Liver (tissue), 9 donors: ENCODE data around the gene ALDH2. TPM values are rescaled to one million over a fixed set of nuclear protein-coding genes. Genes with fewer than 3 reads are reported as not detected.
"Not testable (repeated sequence)": the region's sequence is repeated elsewhere in the genome, so short reads cannot be mapped to it uniquely, and the experiment has no call there.

ENCODE experiments used
- DNase-seq: peaks from one replicate; pipeline ENCODE4 v3.0.0-alpha.2; 2017; ENCODE audit warnings: low spot score
- H3K27ac ChIP-seq, 2 donors: one replicate each; pipeline ENCODE4 v1.7.0; 2013; ENCODE audit warnings: inconsistent platforms in 2 of 2, low read length in 2 of 2, control low read depth in 1 of 2, low read depth in 1 of 2, mild to moderate bottlenecking in 1 of 2
- H3K27me3 ChIP-seq, 4 donors: one replicate each; pipeline versions ENCODE4 v1.6.1 to v1.7.0; 2013; ENCODE audit warnings: low read length in 3 of 4, inconsistent platforms in 1 of 4, mild to moderate bottlenecking in 1 of 4, moderate library complexity in 1 of 4; ENCODE audit not compliant: control insufficient read depth in 4 of 4, insufficient read depth in 4 of 4
- H3K36me3 ChIP-seq, 4 donors: one replicate each; pipeline versions ENCODE4 v1.6.1 to v1.7.0; 2013; ENCODE audit warnings: low read length in 3 of 4, mild to moderate bottlenecking in 3 of 4, low read depth in 1 of 4, moderate library complexity in 1 of 4; ENCODE audit not compliant: control insufficient read depth in 4 of 4, insufficient read depth in 3 of 4
- H3K4me1 ChIP-seq, 4 donors: one replicate each; pipeline versions ENCODE4 v1.6.1 to v1.7.0; 2013; ENCODE audit warnings: low read length in 3 of 4, mild to moderate bottlenecking in 3 of 4, moderate library complexity in 1 of 4; ENCODE audit not compliant: control insufficient read depth in 4 of 4, insufficient read depth in 4 of 4
- H3K4me3 ChIP-seq, 3 donors: one replicate each; pipeline versions ENCODE4 v1.6.1 to v1.7.0; 2013; ENCODE audit warnings: low read length in 3 of 3, control low read depth in 1 of 3, low read depth in 1 of 3, mild to moderate bottlenecking in 1 of 3
- H3K9ac ChIP-seq, 2 donors: one replicate each; pipeline ENCODE4 v1.7.0; 2013; ENCODE audit warnings: low read length in 2 of 2, mild to moderate bottlenecking in 2 of 2, moderate library complexity in 2 of 2, control low read depth in 1 of 2, low read depth in 1 of 2
- H3K9me3 ChIP-seq, 4 donors: one replicate each; pipeline versions ENCODE4 v1.6.1 to v1.7.0; 2013; ENCODE audit warnings: low read length in 3 of 4; ENCODE audit not compliant: control insufficient read depth in 4 of 4
- EGR1 ChIP-seq, 2 donors: IDR thresholded peaks; 2 replicates each; pipeline ENCODE4 v1.6.1; 2016 to 2018; ENCODE audit warnings: antibody characterized with exemption in 2 of 2, low read depth in 2 of 2
- FOXA2 ChIP-seq: IDR thresholded peaks from 2 replicates; pipeline ENCODE4 v1.6.1; 2016; ENCODE audit warnings: antibody characterized with exemption
- GABPA ChIP-seq, 2 donors: IDR thresholded peaks in 1 of 2; conservative IDR thresholded peaks in 1 of 2; 2 replicates each; pipeline ENCODE4 v1.6.1; 2016; ENCODE audit warnings: antibody characterized with exemption in 2 of 2, mild to moderate bottlenecking in 1 of 2, moderate library complexity in 1 of 2
- HNF4A ChIP-seq, 2 donors: conservative IDR thresholded peaks; 2 replicates each; pipeline ENCODE4 v1.6.1; 2016; ENCODE audit warnings: antibody characterized with exemption in 2 of 2, mild to moderate bottlenecking in 2 of 2
- HNF4G ChIP-seq: IDR thresholded peaks from 2 replicates; pipeline ENCODE4 v1.6.1; 2016; ENCODE audit warnings: antibody characterized with exemption
- JUND ChIP-seq, 2 donors: IDR thresholded peaks; 2 replicates each; pipeline ENCODE4 v1.6.1; 2016; ENCODE audit warnings: antibody characterized with exemption in 2 of 2
- NR2F2 ChIP-seq: IDR thresholded peaks from 2 replicates; pipeline ENCODE4 v1.6.1; 2016; ENCODE audit warnings: antibody characterized with exemption
- RAD21 ChIP-seq, 2 donors: IDR thresholded peaks; 2 replicates each; pipeline ENCODE4 v1.6.1; 2016; ENCODE audit warnings: antibody characterized with exemption in 2 of 2, mild to moderate bottlenecking in 2 of 2
- RXRA ChIP-seq, 2 donors: IDR thresholded peaks; 2 replicates each; pipeline ENCODE4 v1.6.1; 2017 to 2018; ENCODE audit warnings: antibody characterized with exemption in 2 of 2, mild to moderate bottlenecking in 1 of 2
- SP1 ChIP-seq: IDR thresholded peaks from 2 replicates; pipeline ENCODE4 v1.6.1; 2018; ENCODE audit warnings: antibody characterized with exemption, mild to moderate bottlenecking
- TAF1 ChIP-seq: conservative IDR thresholded peaks from 2 replicates; pipeline ENCODE4 v1.6.1; 2016; ENCODE audit warnings: antibody characterized with exemption, mild to moderate bottlenecking
- YY1 ChIP-seq: IDR thresholded peaks from 2 replicates; pipeline ENCODE4 v1.6.1; 2016; ENCODE audit warnings: antibody characterized with exemption, mild to moderate bottlenecking
- WGBS: extraction: QIAGEN DNeasy Blood & Tissue Kit; methylation state at CpG from one replicate; pipeline ENCODE4 v1.1.7; 2013; 5-methylcytosine and 5-hydroxymethylcytosine counted together
- polyA plus RNA-seq, 2 donors: library from polyadenylated mRNA; stranded (reverse) in 1 of 2; unstranded in 1 of 2; fragments of 200-250 nt in 1 of 2; fragments of >200 nt in 1 of 2; fragmentation: Nextera tagmentation in 1 of 2; extraction: Ambion mirVana in 1 of 2; gene quantifications; one replicate each; pipeline versions ENCODE4 v1.2.1 to v1.2.3, GENCODE V29; 2013 to 2015
- total RNA-seq, 2 donors: library from RNA; depleted of rRNA; stranded (reverse); fragments of >200 nt; gene quantifications; one replicate each; pipeline ENCODE4 v1.2.3, GENCODE V29; 2014
- TF ChIP-seq, protein P1 (sequence below): IDR thresholded peaks from 2 replicates; pipeline ENCODE4 v1.6.1; 2016; ENCODE audit warnings: antibody characterized with exemption
- TF ChIP-seq, protein P2 (sequence below): IDR thresholded peaks from 2 replicates; pipeline ENCODE4 v1.6.1; 2016; ENCODE audit warnings: antibody characterized with exemption
- TF ChIP-seq, protein P3 (sequence below): IDR thresholded peaks from 2 replicates; pipeline ENCODE4 v1.6.1; 2016; ENCODE audit warnings: antibody characterized with exemption, mild to moderate bottlenecking
- TF ChIP-seq, protein P4 (sequence below): fragments of 150-350 bp; IDR thresholded peaks from 2 replicates; pipeline ENCODE4 v1.5.1; 2017; ENCODE audit warnings: improper control_type of control experiment, low read depth, low read length; ENCODE audit not compliant: missing input control
- TF ChIP-seq, protein P5 (sequence below): IDR thresholded peaks from 2 replicates; pipeline ENCODE4 v1.6.1; 2016; ENCODE audit warnings: antibody characterized with exemption
- donor health status: healthy.
- donor health status: healthy.
- donor health status: healthy.
- donor health status: healthy.
- donor health status: healthy.

The ALDH2 gene
- total and polyA plus RNA-seq, 4 donors = 93.1 to 849 (median 573) TPM

DNA sequence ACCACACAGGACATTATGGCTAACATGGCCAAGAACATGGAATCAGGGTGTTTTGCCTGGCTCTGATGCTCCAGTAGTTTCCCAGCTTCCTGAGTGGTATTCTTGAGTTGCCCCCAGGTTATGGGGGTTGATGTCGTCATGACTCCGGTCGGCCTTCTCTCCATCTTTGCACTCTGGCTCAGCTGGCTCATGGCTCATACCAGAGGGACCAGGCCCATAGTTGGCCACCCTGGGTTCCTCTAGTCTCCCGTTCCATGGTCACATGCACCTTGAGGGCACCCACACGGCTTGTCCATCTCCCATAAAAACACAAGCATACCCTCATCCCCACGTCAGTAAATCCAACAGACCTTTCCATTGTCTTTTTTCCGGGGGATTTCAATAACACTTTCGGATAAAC is 51.6 kb downstream of the ALDH2 start (continued):
- TF ChIP-seq, protein P1, sequence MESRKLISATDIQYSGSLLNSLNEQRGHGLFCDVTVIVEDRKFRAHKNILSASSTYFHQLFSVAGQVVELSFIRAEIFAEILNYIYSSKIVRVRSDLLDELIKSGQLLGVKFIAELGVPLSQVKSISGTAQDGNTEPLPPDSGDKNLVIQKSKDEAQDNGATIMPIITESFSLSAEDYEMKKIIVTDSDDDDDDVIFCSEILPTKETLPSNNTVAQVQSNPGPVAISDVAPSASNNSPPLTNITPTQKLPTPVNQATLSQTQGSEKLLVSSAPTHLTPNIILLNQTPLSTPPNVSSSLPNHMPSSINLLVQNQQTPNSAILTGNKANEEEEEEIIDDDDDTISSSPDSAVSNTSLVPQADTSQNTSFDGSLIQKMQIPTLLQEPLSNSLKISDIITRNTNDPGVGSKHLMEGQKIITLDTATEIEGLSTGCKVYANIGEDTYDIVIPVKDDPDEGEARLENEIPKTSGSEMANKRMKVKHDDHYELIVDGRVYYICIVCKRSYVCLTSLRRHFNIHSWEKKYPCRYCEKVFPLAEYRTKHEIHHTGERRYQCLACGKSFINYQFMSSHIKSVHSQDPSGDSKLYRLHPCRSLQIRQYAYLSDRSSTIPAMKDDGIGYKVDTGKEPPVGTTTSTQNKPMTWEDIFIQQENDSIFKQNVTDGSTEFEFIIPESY = no peak
- TF ChIP-seq JUND (IDR thresholded peaks at IDR 0.05) (no peak), YY1 (no peak), EGR1 (IDR thresholded peaks at IDR 0.05; ENCODE audit: low read depth in 2 of 2) (no peak), HNF4A (conservative IDR thresholded peaks at IDR 0.05) (no peak)
- TF ChIP-seq, protein P2, sequence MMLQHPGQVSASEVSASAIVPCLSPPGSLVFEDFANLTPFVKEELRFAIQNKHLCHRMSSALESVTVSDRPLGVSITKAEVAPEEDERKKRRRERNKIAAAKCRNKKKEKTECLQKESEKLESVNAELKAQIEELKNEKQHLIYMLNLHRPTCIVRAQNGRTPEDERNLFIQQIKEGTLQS = no peak

DNA sequence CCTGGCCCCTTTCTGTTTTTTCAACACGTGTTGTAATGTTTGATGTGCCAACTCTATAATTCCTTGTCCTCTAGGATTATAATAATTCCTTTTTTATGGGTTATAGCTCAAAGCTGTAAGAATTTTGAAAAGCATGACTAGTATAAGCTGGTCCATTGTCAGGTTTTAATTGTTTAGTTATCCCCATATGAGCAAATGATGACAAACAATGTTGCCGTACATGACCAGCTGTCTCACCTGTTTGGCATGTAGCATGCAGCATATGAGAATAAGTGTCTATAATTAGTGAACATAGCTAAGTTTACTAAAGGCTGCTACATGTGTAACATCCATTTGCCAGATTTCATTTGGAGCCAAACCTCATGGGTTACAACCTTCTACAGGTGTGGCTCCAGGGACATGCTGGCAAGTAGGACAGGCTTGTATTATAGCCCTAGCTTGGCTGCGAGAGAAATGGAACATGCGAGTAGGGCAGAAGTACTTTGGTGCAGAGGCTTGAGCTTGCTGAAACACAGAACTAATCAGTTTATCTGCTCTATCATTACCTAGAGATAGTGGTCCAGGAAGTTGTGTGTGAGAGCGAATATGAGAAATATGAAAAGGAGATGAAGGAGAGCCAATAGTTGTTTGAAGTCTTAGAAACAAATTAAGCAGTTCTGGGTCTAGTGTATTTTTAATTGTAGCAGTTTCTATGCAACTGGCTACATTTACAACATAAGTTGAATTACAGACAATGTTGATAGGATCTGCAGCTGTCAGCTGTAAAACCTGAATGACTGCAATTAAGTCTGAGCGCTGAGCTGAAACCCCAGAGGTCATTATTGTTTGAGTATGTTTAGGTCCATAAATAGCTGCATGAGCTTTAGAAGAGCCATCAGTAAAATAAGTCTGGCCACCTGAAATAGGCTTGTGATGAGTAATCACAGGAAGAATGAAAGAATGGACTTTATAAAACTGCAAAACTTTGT is 52.7 kb downstream of the ALDH2 start:
- H3K27me3 ChIP-seq = no peaks in the 10 kb centered on the region
- no peak overlapping the region for H3K27ac ChIP-seq
- no peak overlapping the region for H3K4me3 ChIP-seq

DNA sequence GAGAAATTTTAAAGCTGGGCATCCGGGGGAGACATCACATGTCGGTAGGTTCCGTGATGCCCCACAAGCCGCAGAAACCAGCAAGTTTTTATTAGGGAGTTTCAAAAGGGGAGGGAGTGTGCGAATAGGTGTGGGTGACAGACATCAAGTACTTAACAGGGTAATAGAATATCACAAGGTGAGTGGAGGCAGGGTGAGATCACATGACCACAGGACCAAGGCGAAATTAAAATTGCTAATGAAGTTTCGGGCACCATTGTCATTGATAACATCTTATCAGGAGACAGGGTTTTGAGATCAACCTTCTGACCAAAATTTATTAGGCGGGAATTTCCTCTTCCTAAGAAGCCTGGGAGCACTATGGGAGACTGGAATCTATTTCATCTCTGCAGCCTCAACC is 54.1 kb downstream of the ALDH2 start:
- not testable (repeated sequence) for H3K36me3 ChIP-seq, H3K4me3 ChIP-seq, H3K27ac ChIP-seq, H3K9me3 ChIP-seq, H3K4me1 ChIP-seq, H3K9ac ChIP-seq, H3K27me3 ChIP-seq, DNase-seq
- WGBS = 91% methylated on average over 8 of the region's 8 CpGs

More for the DNA sequence above, 52.7 kb downstream of the ALDH2 start:
- Histone ChIP-seq H3K9me3 (no peaks in the 10 kb centered on the region), H3K4me1 (no peaks in the 10 kb centered on the region), H3K36me3 (no peaks in the 10 kb centered on the region), H3K9ac (no peak overlapping the region)
- WGBS = 83% methylated on average over 6 of the region's 6 CpGs
- DNase-seq = no peak
- TF ChIP-seq FOXA2 (no peak), NR2F2 (no peak), JUND (IDR thresholded peaks at IDR 0.05) (no peak), YY1 (no peak), RAD21 (IDR thresholded peaks at IDR 0.05) (no peak), HNF4G (no peak), HNF4A (conservative IDR thresholded peaks at IDR 0.05) (no peak), GABPA (IDR thresholded peaks at IDR 0.05 in 1 of 2, conservative IDR thresholded peaks at IDR 0.05 in 1 of 2) (no peak), SP1 (no peak), RXRA (IDR thresholded peaks at IDR 0.05) (no peak), EGR1 (IDR thresholded peaks at IDR 0.05; ENCODE audit: low read depth in 2 of 2) (no peak), TAF1 (no peak)
- TF ChIP-seq, protein P3, sequence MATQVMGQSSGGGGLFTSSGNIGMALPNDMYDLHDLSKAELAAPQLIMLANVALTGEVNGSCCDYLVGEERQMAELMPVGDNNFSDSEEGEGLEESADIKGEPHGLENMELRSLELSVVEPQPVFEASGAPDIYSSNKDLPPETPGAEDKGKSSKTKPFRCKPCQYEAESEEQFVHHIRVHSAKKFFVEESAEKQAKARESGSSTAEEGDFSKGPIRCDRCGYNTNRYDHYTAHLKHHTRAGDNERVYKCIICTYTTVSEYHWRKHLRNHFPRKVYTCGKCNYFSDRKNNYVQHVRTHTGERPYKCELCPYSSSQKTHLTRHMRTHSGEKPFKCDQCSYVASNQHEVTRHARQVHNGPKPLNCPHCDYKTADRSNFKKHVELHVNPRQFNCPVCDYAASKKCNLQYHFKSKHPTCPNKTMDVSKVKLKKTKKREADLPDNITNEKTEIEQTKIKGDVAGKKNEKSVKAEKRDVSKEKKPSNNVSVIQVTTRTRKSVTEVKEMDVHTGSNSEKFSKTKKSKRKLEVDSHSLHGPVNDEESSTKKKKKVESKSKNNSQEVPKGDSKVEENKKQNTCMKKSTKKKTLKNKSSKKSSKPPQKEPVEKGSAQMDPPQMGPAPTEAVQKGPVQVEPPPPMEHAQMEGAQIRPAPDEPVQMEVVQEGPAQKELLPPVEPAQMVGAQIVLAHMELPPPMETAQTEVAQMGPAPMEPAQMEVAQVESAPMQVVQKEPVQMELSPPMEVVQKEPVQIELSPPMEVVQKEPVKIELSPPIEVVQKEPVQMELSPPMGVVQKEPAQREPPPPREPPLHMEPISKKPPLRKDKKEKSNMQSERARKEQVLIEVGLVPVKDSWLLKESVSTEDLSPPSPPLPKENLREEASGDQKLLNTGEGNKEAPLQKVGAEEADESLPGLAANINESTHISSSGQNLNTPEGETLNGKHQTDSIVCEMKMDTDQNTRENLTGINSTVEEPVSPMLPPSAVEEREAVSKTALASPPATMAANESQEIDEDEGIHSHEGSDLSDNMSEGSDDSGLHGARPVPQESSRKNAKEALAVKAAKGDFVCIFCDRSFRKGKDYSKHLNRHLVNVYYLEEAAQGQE = no peak
- TF ChIP-seq, protein P4, sequence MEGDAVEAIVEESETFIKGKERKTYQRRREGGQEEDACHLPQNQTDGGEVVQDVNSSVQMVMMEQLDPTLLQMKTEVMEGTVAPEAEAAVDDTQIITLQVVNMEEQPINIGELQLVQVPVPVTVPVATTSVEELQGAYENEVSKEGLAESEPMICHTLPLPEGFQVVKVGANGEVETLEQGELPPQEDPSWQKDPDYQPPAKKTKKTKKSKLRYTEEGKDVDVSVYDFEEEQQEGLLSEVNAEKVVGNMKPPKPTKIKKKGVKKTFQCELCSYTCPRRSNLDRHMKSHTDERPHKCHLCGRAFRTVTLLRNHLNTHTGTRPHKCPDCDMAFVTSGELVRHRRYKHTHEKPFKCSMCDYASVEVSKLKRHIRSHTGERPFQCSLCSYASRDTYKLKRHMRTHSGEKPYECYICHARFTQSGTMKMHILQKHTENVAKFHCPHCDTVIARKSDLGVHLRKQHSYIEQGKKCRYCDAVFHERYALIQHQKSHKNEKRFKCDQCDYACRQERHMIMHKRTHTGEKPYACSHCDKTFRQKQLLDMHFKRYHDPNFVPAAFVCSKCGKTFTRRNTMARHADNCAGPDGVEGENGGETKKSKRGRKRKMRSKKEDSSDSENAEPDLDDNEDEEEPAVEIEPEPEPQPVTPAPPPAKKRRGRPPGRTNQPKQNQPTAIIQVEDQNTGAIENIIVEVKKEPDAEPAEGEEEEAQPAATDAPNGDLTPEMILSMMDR = no peak
- TF ChIP-seq, protein P1 = no peak
- TF ChIP-seq, protein P5, sequence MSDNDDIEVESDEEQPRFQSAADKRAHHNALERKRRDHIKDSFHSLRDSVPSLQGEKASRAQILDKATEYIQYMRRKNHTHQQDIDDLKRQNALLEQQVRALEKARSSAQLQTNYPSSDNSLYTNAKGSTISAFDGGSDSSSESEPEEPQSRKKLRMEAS = no peak
